ENCODE measurements around the gene CCDC88C.
"Not testable (repeated sequence)": the region's sequence is repeated elsewhere in the genome, so short reads cannot be mapped to it uniquely, and the experiment has no call there.

Gene CCDC88C

GRCh38 chr14:91438845-91439244 lies 21.2 kb upstream of the CCDC88C start:
- Histone ChIP-seq H3K27ac (ENCODE audit: low read length) (no peak overlapping the region), H3K27me3 (ENCODE audit: control insufficient read depth in 1 of 2, insufficient read depth in 2 of 2, low read length in 2 of 2) (peaks cover 0 to 2% of the 10 kb centered on the region in 2 donors), H3K9me3 (ENCODE audit: control insufficient read depth in 2 of 2, low read length in 2 of 2) (no peaks in the 10 kb centered on the region)

GRCh38 chr14:91436266-91436665 lies 18.6 kb upstream of the CCDC88C start:
- H3K4me3 ChIP-seq (ENCODE audit: low read length in 2 of 2); H3K9ac ChIP-seq (ENCODE audit: low read length in 2 of 2); H3K4me1 ChIP-seq (ENCODE audit: control insufficient read depth, insufficient read depth, low read length); H3K27me3 ChIP-seq (ENCODE audit: control insufficient read depth in 1 of 2, insufficient read depth in 2 of 2, low read length in 2 of 2); H3K27ac ChIP-seq (ENCODE audit: low read length); H3K9me3 ChIP-seq (ENCODE audit: control insufficient read depth in 2 of 2, low read length in 2 of 2); H3K36me3 ChIP-seq (ENCODE audit: control insufficient read depth in 2 of 2, insufficient read depth in 2 of 2, low read length in 2 of 2): not testable (repeated sequence)

More at GRCh38 chr14:91438845-91439244, 21.2 kb upstream of the CCDC88C start:
- no peak overlapping the region for H3K4me3 ChIP-seq (ENCODE audit: low read length in 2 of 2)
- H3K9ac ChIP-seq (ENCODE audit: low read length in 2 of 2) = no peak overlapping the region
- H3K36me3 ChIP-seq (ENCODE audit: control insufficient read depth in 2 of 2, insufficient read depth in 2 of 2, low read length in 2 of 2) = no peaks in the 10 kb centered on the region
- no peaks in the 10 kb centered on the region for H3K4me1 ChIP-seq (ENCODE audit: control insufficient read depth, insufficient read depth, low read length)

- Histone ChIP-seq H3K9ac (ENCODE audit: low read length in 2 of 2) (no peak overlapping the region), H3K36me3 (ENCODE audit: control insufficient read depth in 2 of 2, insufficient read depth in 2 of 2, low read length in 2 of 2) (no peaks in the 10 kb centered on the region), H3K27ac (ENCODE audit: low read length) (no peak overlapping the region), H3K4me3 (ENCODE audit: low read length in 2 of 2) (no peak overlapping the region), H3K27me3 (ENCODE audit: control insufficient read depth in 1 of 2, insufficient read depth in 2 of 2, low read length in 2 of 2) (no peaks in the 10 kb centered on the region), H3K9me3 (ENCODE audit: control insufficient read depth in 2 of 2, low read length in 2 of 2) (no peaks in the 10 kb centered on the region), H3K4me1 (ENCODE audit: control insufficient read depth, insufficient read depth, low read length) (no peaks in the 10 kb centered on the region)
Observed at GRCh38 chr14:91429385-91429784, 11.8 kb upstream of the CCDC88C start.

GRCh38 chr14:91428931-91429330 lies 11.3 kb upstream of the CCDC88C start:
- H3K9me3 ChIP-seq (ENCODE audit: control insufficient read depth in 2 of 2, low read length in 2 of 2); H3K27ac ChIP-seq (ENCODE audit: low read length); H3K4me3 ChIP-seq (ENCODE audit: low read length in 2 of 2); H3K27me3 ChIP-seq (ENCODE audit: control insufficient read depth in 1 of 2, insufficient read depth in 2 of 2, low read length in 2 of 2); H3K4me1 ChIP-seq (ENCODE audit: control insufficient read depth, insufficient read depth, low read length); H3K36me3 ChIP-seq (ENCODE audit: control insufficient read depth in 2 of 2, insufficient read depth in 2 of 2, low read length in 2 of 2); H3K9ac ChIP-seq (ENCODE audit: low read length in 2 of 2): not testable (repeated sequence)

- H3K27ac ChIP-seq (ENCODE audit: low read length) = not testable (repeated sequence)
Observed at GRCh38 chr14:91425531-91425944, 7.9 kb upstream of the CCDC88C start.

GRCh38 chr14:91424813-91425530 lies 7.4 kb upstream of the CCDC88C start:
- H3K27me3 ChIP-seq (ENCODE audit: control insufficient read depth in 1 of 2, insufficient read depth in 2 of 2, low read length in 2 of 2) = no peaks in the 10 kb centered on the region
- no peak overlapping the region for H3K9ac ChIP-seq (ENCODE audit: low read length in 2 of 2)
- no peaks in the 10 kb centered on the region for H3K36me3 ChIP-seq (ENCODE audit: control insufficient read depth in 2 of 2, insufficient read depth in 2 of 2, low read length in 2 of 2)
- no peak overlapping the region for H3K4me3 ChIP-seq (ENCODE audit: low read length in 2 of 2)
- no peaks in the 10 kb centered on the region for H3K4me1 ChIP-seq (ENCODE audit: control insufficient read depth, insufficient read depth, low read length)
- H3K27ac ChIP-seq (ENCODE audit: low read length) = no peak overlapping the region
- no peaks in the 10 kb centered on the region for H3K9me3 ChIP-seq (ENCODE audit: control insufficient read depth in 2 of 2, low read length in 2 of 2)

More at GRCh38 chr14:91425531-91425944, 7.9 kb upstream of the CCDC88C start:
- not testable (repeated sequence) for H3K9ac ChIP-seq (ENCODE audit: low read length in 2 of 2); H3K9me3 ChIP-seq (ENCODE audit: control insufficient read depth in 2 of 2, low read length in 2 of 2); H3K36me3 ChIP-seq (ENCODE audit: control insufficient read depth in 2 of 2, insufficient read depth in 2 of 2, low read length in 2 of 2); H3K4me3 ChIP-seq (ENCODE audit: low read length in 2 of 2); H3K27me3 ChIP-seq (ENCODE audit: control insufficient read depth in 1 of 2, insufficient read depth in 2 of 2, low read length in 2 of 2); H3K4me1 ChIP-seq (ENCODE audit: control insufficient read depth, insufficient read depth, low read length)

- Histone ChIP-seq H3K9me3 (ENCODE audit: control insufficient read depth in 2 of 2, low read length in 2 of 2) (no peaks in the 10 kb centered on the region), H3K27me3 (ENCODE audit: control insufficient read depth in 1 of 2, insufficient read depth in 2 of 2, low read length in 2 of 2) (no peaks in the 10 kb centered on the region), H3K4me1 (ENCODE audit: control insufficient read depth, insufficient read depth, low read length) (peaks cover 23% of the 10 kb centered on the region), H3K9ac (ENCODE audit: low read length in 2 of 2) (no peak overlapping the region), H3K4me3 (ENCODE audit: low read length in 2 of 2) (no peak overlapping the region), H3K36me3 (ENCODE audit: control insufficient read depth in 2 of 2, insufficient read depth in 2 of 2, low read length in 2 of 2) (no peaks in the 10 kb centered on the region), H3K27ac (ENCODE audit: low read length) (no peak overlapping the region)
Observed at GRCh38 chr14:91420686-91421085, 3.1 kb upstream of the CCDC88C start.

GRCh38 chr14:91419451-91419850 lies 1.8 kb upstream of the CCDC88C start:
- Histone ChIP-seq H3K27ac (ENCODE audit: low read length) (no peak overlapping the region), H3K36me3 (ENCODE audit: control insufficient read depth in 2 of 2, insufficient read depth in 2 of 2, low read length in 2 of 2) (no peaks in the 10 kb centered on the region), H3K4me1 (ENCODE audit: control insufficient read depth, insufficient read depth, low read length) (peaks cover 25% of the 10 kb centered on the region), H3K9ac (ENCODE audit: low read length in 2 of 2) (no peak overlapping the region), H3K9me3 (ENCODE audit: control insufficient read depth in 2 of 2, low read length in 2 of 2) (no peaks in the 10 kb centered on the region), H3K27me3 (ENCODE audit: control insufficient read depth in 1 of 2, insufficient read depth in 2 of 2, low read length in 2 of 2) (no peaks in the 10 kb centered on the region), H3K4me3 (ENCODE audit: low read length in 2 of 2) (no peak overlapping the region)

- no peaks in the 10 kb centered on the region for H3K36me3 ChIP-seq (ENCODE audit: control insufficient read depth in 2 of 2, insufficient read depth in 2 of 2, low read length in 2 of 2)
- H3K4me3 ChIP-seq (ENCODE audit: low read length in 2 of 2) = peak overlapping the region in 1 of 2 donors; percentile 74
- H3K9ac ChIP-seq (ENCODE audit: low read length in 2 of 2) = no peak overlapping the region
- H3K4me1 ChIP-seq (ENCODE audit: control insufficient read depth, insufficient read depth, low read length) = peaks cover 28% of the 10 kb centered on the region
- no peaks in the 10 kb centered on the region for H3K9me3 ChIP-seq (ENCODE audit: control insufficient read depth in 2 of 2, low read length in 2 of 2)
- no peak overlapping the region for H3K27ac ChIP-seq (ENCODE audit: low read length)
- H3K27me3 ChIP-seq (ENCODE audit: control insufficient read depth in 1 of 2, insufficient read depth in 2 of 2, low read length in 2 of 2) = no peaks in the 10 kb centered on the region
Observed at GRCh38 chr14:91419044-91419397, 1.4 kb upstream of the CCDC88C start.

- H3K36me3 ChIP-seq (ENCODE audit: control insufficient read depth in 2 of 2, insufficient read depth in 2 of 2, low read length in 2 of 2) = no peaks in the 10 kb centered on the region
- no peaks in the 10 kb centered on the region for H3K27me3 ChIP-seq (ENCODE audit: control insufficient read depth in 1 of 2, insufficient read depth in 2 of 2, low read length in 2 of 2)
- peaks cover 28% of the 10 kb centered on the region for H3K4me1 ChIP-seq (ENCODE audit: control insufficient read depth, insufficient read depth, low read length)
- peak overlapping the region; percentile 38 to 74 for H3K4me3 ChIP-seq (ENCODE audit: low read length in 2 of 2)
- no peak overlapping the region for H3K27ac ChIP-seq (ENCODE audit: low read length)
- H3K9me3 ChIP-seq (ENCODE audit: control insufficient read depth in 2 of 2, low read length in 2 of 2) = no peaks in the 10 kb centered on the region
- peak overlapping the region in 1 of 2 donors; percentile 38 for H3K9ac ChIP-seq (ENCODE audit: low read length in 2 of 2)
Observed at GRCh38 chr14:91418387-91419043, 895 bp upstream of the CCDC88C start.

- H3K27ac ChIP-seq (ENCODE audit: low read length) = no peak overlapping the region
- H3K27me3 ChIP-seq (ENCODE audit: control insufficient read depth in 1 of 2, insufficient read depth in 2 of 2, low read length in 2 of 2) = no peaks in the 10 kb centered on the region
- H3K9ac ChIP-seq (ENCODE audit: low read length in 2 of 2) = peak overlapping the region in 1 of 2 donors; percentile 38
- peaks cover 28% of the 10 kb centered on the region for H3K4me1 ChIP-seq (ENCODE audit: control insufficient read depth, insufficient read depth, low read length)
- no peaks in the 10 kb centered on the region for H3K9me3 ChIP-seq (ENCODE audit: control insufficient read depth in 2 of 2, low read length in 2 of 2)
- no peaks in the 10 kb centered on the region for H3K36me3 ChIP-seq (ENCODE audit: control insufficient read depth in 2 of 2, insufficient read depth in 2 of 2, low read length in 2 of 2)
- peak overlapping the region; percentile 38 to 74 for H3K4me3 ChIP-seq (ENCODE audit: low read length in 2 of 2)
Observed at GRCh38 chr14:91417983-91418386, 365 bp upstream of the CCDC88C start.
